HCT116 (cell line): Measurements from ENCODE around the gene SPTBN4.
"Not testable (repeated sequence)": the region's sequence is repeated elsewhere in the genome, so short reads cannot be mapped to it uniquely, and the experiment has no call there.

Source experiments
- EZH2phosphoT487 ChIP-seq: fragments of 200-600 bp; IDR thresholded peaks from 2 replicates; pipeline ENCODE4 v1.6.1; 2018; ENCODE audit warnings: antibody characterized with exemption, borderline replicate concordance
- SP1 ChIP-seq: IDR thresholded peaks from 2 replicates; pipeline ENCODE4 v1.6.1; 2012; ENCODE audit warnings: low read depth
- ZBTB33 ChIP-seq: IDR thresholded peaks from 2 replicates; pipeline ENCODE4 v1.6.1; 2011; ENCODE audit warnings: mild to moderate bottlenecking, low read length, moderate library complexity; ENCODE audit not compliant: insufficient replicate concordance; ENCODE audit errors: extremely low read depth

- not testable (repeated sequence) for TF ChIP-seq EZH2phosphoT487, SP1, ZBTB33
These were observed 12.9 kb upstream of the SPTBN4 start for GRCh38 chr19:40453943-40454342.
